Inflammatory macrophage treated with lipopolysaccharide for 4 hours (primary cell): ENCODE measurements around the gene EPN2.

ENCODE experiments used
- DNase-seq: peaks from one replicate; pipeline ENCODE4 v3.0.0-alpha.2; 2020

Gene EPN2

GRCh38 chr17:19313066-19313745 is 76.0 kb downstream of the EPN2 start:
- no peak for DNase-seq

- DNase-seq = peak; percentile 68
Measured at GRCh38 chr17:19313746-19314651, 76.8 kb downstream of the EPN2 start.

DNA sequence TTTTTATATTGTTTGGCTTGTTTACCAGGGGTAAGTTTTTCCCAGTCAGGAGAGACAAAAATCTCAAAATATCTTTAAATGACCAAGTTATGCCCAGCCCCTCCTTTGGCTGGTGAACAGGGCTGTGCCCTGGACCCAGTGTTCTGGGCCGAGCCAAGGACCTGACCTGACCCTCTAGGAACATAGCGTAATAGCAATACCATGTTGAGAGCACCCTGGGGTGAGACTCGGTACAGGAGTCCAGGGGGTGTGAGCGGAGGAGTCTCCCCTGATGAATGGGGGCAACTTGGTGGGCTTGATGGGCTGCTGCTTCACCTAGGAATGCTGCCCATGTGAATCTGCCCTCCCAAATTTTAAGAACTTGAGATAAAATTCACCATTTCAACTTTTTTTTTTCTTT is 77.9 kb downstream of the EPN2 start:
- no peak for DNase-seq

DNA sequence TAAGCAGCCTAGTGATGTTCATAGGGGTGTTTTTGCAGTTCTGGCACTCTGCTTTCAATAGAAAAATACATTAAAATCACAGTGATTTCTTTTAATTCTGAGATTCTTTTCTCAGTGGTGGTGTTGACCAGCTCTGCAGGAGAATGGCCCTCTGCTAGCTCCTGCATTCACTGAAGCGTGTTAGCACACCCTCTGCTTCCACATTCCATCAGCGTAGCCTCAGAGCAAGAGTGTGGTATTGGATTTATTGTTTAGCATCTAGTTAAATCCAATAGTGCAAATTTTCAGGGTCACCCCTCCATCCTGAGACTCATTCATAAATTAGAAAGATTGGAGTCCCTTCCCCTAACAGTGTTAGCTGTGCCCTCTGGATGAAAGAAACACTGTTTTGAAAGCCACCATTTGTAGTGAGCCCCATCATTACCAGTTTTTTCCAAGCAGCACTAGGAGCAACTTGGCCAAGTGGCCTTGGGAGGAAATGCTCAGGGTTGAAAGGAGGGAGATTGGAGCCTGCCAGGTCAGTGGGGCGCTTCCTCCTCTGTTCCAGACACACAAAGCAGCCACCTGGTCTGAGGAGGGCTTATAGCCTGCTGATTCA is 79.7 kb downstream of the EPN2 start:
- no peak for DNase-seq

- peak; percentile 24 for DNase-seq
Measured at GRCh38 chr17:19317359-19318095, 80.4 kb downstream of the EPN2 start.

- DNase-seq = no peak
Measured at GRCh38 chr17:19318611-19319010, 81.4 kb downstream of the EPN2 start.

- DNase-seq = no peak
Measured at GRCh38 chr17:19319771-19320505, 82.8 kb downstream of the EPN2 start.

- DNase-seq = no peak
Measured at GRCh38 chr17:19320876-19321275, 83.7 kb downstream of the EPN2 start.

- DNase-seq = no peak
Measured at GRCh38 chr17:19321481-19322128, 84.4 kb downstream of the EPN2 start.

DNA sequence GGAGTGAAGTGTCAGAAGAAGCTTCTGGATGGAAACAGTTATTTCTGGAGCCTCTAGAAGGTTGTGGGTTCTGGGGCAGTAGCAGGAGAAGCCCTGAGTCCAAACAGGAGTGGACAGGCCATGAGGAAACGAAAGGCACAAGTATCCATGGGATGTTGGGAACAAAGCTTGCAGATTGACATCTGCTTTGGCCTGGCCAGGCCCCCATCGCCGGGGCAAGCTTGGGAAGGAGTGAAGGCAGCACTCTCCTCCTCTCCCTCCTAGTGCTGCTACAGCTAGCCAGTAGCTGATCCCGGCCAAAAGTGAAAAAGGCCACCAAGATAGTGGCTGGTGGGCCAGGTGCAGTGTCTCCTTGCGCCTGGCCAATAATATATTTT is 85.0 kb downstream of the EPN2 start:
- no peak for DNase-seq

- no peak for DNase-seq
Measured at GRCh38 chr17:19322861-19323260, 85.7 kb downstream of the EPN2 start.

GRCh38 chr17:19325542-19325941 is 88.4 kb downstream of the EPN2 start:
- DNase-seq = no peak

DNA sequence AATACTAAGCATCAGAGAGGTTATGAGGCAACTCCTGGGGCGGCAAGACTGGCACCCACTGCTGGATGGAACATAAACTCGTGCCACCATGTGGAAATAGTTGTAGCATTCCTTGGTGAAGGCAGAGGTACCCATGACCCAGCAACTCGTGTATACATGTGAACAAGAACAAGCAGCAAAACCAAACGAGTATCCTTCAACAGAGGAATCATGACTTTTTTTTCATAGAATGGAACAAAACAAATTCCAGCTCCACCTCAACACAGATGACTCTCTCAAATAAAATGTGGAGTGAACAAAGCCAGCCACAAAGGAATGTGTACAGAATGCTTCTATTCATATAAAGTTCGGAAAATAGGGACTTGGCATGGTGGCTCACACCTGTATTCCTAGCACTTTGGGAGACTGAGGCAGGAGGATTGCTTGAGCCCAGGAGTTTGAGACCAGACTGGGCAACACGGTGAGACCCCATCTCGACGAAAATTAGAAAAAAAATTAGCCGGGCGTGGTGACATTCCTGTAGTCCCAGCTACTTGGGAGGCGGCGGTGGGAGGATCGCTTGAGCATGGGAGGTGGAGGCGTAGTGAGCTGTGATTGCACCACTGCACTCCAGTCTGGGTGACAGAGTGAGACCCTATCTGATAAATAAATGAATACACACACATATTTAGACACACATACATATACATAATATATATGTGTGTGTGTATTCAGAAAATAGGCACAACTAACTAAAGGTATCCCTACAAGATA is 90.0 kb downstream of the EPN2 start:
- DNase-seq = no peak

GRCh38 chr17:19328441-19329061 is 91.4 kb downstream of the EPN2 start:
- no peak for DNase-seq

DNA sequence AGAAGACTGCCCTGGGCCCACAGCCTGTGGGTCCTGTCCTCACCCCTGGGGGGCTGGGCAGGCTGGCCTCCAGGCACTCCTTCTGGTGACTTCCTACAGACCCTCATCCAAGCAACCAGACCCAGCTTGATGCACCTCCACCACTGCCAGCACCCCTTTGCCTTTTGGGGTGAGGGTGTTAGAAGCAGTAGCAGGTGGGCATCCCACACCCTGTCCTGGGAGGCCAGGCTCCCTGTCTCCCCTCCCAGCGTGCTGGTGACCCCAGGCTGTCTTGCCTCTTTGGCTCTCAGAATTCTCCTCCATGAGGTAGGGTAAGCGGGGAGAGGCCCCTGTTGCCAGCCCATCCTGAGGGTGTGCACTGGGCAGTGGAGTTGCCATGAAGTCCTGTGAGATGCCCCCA is 92.0 kb downstream of the EPN2 start:
- DNase-seq = no peak

DNA sequence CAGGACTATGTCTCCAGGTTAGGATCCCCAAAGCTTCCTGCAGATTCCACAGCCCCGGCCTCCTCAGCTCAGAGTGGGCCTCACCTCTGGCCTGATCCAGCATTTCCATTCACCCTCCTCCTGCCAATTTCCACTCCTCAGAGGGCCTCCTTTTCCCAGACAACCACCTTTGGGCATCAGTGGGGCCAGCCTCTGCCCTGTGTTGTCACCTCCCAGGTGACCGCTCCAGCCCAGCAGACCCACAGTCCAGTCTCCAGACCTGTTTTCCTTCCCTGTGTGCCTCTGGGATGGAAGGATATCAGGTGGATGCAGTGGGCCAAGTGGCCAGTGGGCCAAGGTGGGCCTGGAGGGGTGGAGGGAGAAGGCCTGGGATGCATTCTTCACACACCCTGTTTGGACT is 92.7 kb downstream of the EPN2 start:
- DNase-seq = no peak

DNA sequence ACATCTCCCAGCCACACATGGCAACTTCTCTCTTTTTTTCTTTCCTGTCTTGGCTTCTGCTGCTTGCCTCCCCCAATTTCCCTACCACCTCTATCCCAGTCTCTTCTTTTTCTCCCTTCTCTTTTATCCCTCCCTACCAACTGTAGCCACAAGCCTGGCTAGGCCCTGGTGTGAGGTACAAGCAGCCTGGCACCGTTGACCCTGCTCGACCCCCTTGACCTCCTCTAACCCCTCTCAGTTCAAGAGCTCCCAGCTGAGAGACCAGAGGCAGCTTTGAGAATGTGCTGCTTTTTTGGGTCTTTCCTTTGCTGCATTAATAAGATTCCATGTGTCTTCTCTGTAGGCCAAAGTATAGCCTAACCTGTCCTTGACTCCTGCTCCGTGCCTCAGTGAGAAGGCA is 93.1 kb downstream of the EPN2 start:
- no peak for DNase-seq

DNA sequence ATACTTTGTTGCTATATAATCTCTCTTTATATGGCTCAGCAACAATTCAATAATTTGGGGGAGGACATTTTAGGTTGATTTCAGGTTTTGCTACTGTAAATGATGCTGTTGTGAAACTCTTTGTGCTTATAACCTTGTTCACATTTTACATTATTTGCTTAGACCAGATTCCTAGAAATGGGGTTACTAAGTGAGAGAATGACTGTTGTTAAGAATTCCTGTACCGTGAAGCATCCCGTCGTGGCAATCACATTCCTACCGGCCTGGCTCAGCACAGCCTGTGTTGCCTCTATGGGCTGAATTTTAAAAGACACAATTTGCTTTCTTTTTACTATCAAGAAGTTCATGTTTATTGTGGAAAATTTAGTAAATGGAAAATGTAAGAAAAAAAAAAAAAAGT is 94.0 kb downstream of the EPN2 start:
- DNase-seq = no peak

DNA sequence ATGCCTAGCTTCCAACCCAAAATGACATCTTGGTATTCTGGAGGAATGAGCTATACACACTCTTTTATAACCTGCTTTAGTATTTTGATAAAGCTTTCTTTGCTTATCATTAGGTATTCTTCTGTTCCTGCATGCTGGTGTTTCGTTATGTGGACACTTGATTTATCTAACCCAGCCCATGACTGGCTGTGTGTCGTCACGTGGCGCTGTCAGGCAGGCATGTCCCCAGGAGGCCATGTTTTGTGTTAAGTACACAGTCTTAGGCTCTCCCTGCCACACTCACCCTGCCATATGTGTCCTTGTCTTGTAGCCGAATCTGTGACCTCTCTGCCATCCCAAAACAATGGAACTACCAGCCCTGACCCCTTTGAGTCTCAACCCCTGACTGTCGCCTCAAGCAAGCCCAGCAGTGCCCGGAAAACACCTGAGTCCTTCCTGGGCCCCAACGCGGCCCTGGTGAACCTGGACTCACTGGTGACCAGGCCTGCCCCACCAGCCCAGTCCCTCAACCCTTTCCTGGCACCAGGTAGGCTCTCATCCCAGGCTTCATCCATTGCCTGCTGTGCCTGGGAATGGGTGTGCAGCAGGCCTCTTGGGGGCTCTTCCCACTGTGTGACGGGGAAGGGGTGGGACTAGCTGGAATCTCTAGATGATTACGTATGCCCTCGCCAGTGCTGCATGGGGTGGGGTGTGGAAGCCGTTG is 94.5 kb downstream of the EPN2 start:
- no peak for DNase-seq
